Panc1 (cell line): Measurements from ENCODE around the gene SST. TPM values are rescaled to one million over a fixed set of nuclear protein-coding genes. Genes with fewer than 3 reads are reported as not detected.

Experiments
- ATAC-seq: fragments of 200-7000 bp; cut with Tn5 transposase; 2 replicates; pipeline ENCODE4 v1.9.1; 2020; ENCODE audit warnings: mild to moderate bottlenecking, moderate library complexity
- BruUV-seq: library from RNA; stranded (reverse); fragments of 400-500 nt; replicated peaks from 2 replicates; lab custom pipeline; 2021; lab: Mats Ljungman, UMichigan
- CTCF ChIA-PET: fragments of 300-600 bp; sonication (Branson Sonifier 250); formaldehyde crosslinking; loops from one replicate; lab custom pipeline; 2022; ENCODE audit warnings: antibody characterized with exemption; lab: Charles Lee
- POLR2A ChIA-PET: fragments of 300-600 bp; sonication (Branson Sonifier 250); formaldehyde crosslinking; loops from one replicate; lab custom pipeline; 2022; ENCODE audit warnings: antibody characterized with exemption; lab: Charles Lee
- DNase-seq: peaks from one replicate; pipeline ENCODE4 v3.0.0-alpha.2; 2010; ENCODE audit warnings: low read depth, low spot score
- H3K27ac ChIP-seq: 2 replicates; pipeline ENCODE4 v1.5.1; 2011; ENCODE audit warnings: mild to moderate bottlenecking, low read length, inconsistent platforms
- H3K27me3 ChIP-seq: fragments of 200-500 bp; sonication (Bioruptor generic); 2 replicates; pipeline ENCODE4 v1.6.0; 2014; ENCODE audit warnings: low read length, inconsistent platforms; ENCODE audit not compliant: control insufficient read depth, insufficient read depth
- H3K36me3 ChIP-seq: fragments of 200-500 bp; sonication (Bioruptor generic); 2 replicates; pipeline ENCODE4 v1.5.1; 2014; ENCODE audit warnings: inconsistent platforms, mild to moderate bottlenecking, low read length, moderate library complexity; ENCODE audit not compliant: control insufficient read depth, insufficient read depth
- H3K4me1 ChIP-seq: 2 replicates; pipeline ENCODE4 v1.5.1; 2011; ENCODE audit warnings: inconsistent platforms, mild to moderate bottlenecking, low read length, moderate library complexity; ENCODE audit not compliant: control insufficient read depth, insufficient read depth
- H3K4me3 ChIP-seq, 2 experiments: 2 replicates each; pipeline ENCODE4 v1.5.1; 2011 to 2012; ENCODE audit warnings: low read depth in 2 of 2, low read length in 2 of 2, mild to moderate bottlenecking in 2 of 2, inconsistent platforms in 1 of 2, moderate library complexity in 1 of 2
- H3K9me3 ChIP-seq: fragments of 200-500 bp; sonication (Bioruptor generic); 2 replicates; pipeline ENCODE4 v1.5.1; 2014; ENCODE audit warnings: low read depth, mild to moderate bottlenecking, inconsistent platforms, low read length, moderate library complexity; ENCODE audit not compliant: control insufficient read depth, insufficient read depth
- CTCF ChIP-seq: fragments of 450-650 bp; IDR thresholded peaks from 2 replicates; pipeline ENCODE4 v1.5.1; 2017; ENCODE audit warnings: mild to moderate bottlenecking
- POLR2AphosphoS5 ChIP-seq: IDR thresholded peaks from 2 replicates; pipeline ENCODE4 v1.6.1; 2012; ENCODE audit warnings: mild to moderate bottlenecking, low read depth, low read length, moderate library complexity
- REST ChIP-seq, 2 experiments: IDR thresholded peaks; 2 replicates each; pipeline ENCODE4 v1.6.1; 2011 to 2012; ENCODE audit warnings: low read depth in 2 of 2, control low read depth in 1 of 2, low read length in 1 of 2, mild to moderate bottlenecking in 1 of 2, moderate library complexity in 1 of 2; ENCODE audit not compliant: insufficient read depth in 1 of 2
- SIN3A ChIP-seq: IDR thresholded peaks from 2 replicates; pipeline ENCODE4 v1.6.1; 2012; ENCODE audit warnings: low read depth, mild to moderate bottlenecking, low read length, moderate library complexity, borderline replicate concordance; ENCODE audit not compliant: insufficient read depth
- TCF7L2 ChIP-seq: IDR thresholded peaks from 2 replicates; pipeline ENCODE4 v1.6.1; 2011; ENCODE audit warnings: mild to moderate bottlenecking, low read depth, low read length, inconsistent platforms
- in situ Hi-C: cut with HindIII; loops from 2 replicates; pipeline ENCODE4 v1.10.0; 2016; ENCODE audit warnings: low sequenced_read_pairs, low pct_unique_long_range_greater_than_20kb
- intact Hi-C: fragments of 100-400 bp; cut with micrococcal nuclease; formaldehyde crosslinking; loops from one replicate; pipeline ENCODE4 v1.10.0; 2022; ENCODE audit not compliant: unreplicated experiment
- total RNA-seq: library from RNA; stranded (reverse); gene quantifications from one replicate; pipeline ENCODE4 v1.2.1, GENCODE V29; 2021; ENCODE audit not compliant: unreplicated experiment

Gene SST
- total RNA-seq, 1 experiment from 2014 or later: not detected

DNA sequence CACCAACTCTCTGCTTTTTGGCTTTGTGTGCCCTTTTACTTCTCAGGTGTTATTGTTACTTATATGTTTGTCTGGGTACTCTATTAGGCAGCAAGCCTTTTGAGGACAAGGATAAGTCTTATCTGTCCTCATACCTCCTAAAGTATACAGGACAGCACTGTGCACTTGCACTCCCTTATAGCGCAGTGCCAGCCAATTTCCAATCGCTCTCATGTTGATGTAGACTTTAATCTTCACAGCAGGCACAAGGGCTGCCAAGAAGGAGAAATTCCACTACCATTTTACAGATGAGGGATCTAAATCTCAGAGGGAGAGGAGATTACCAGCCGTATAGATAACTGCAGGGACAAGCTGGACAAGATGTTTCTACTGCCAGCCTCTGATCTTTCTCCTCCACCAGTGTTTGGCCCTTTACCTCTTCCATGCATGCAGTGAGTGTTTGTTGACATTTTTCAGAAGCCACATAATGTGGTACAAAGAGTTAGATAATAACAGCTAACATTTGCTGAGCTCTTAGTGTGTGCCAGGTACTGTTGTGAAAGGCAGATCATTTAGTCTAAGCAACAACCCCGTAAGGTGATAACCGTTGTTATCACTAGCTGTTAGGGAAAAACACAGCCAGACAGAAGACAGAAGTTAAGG lies 30.1 kb downstream of the SST start:
- ChIA-PET POLR2A (no interaction called here), CTCF (no interaction called here)

GRCh38 chr3:187636528-187636927 lies 33.7 kb downstream of the SST start:
- ChIA-PET POLR2A (no interaction called here), CTCF (no interaction called here)
- BruUV-seq: no TSS peak
- no peak overlapping the region for H3K27ac ChIP-seq
- intact Hi-C loops (no loop called here), in situ Hi-C loops (no loop called here)
- no peaks in the 10 kb centered on the region for H3K9me3 ChIP-seq
- no peak for DNase-seq
- H3K36me3 ChIP-seq: no peaks in the 10 kb centered on the region
- no peaks in the 10 kb centered on the region for H3K4me1 ChIP-seq
- ATAC-seq: no peak
- no peak for TF ChIP-seq TCF7L2
- no peak overlapping the region for H3K4me3 ChIP-seq
- H3K27me3 ChIP-seq: no peaks in the 10 kb centered on the region

More for the DNA sequence above, 30.1 kb downstream of the SST start:
- Histone ChIP-seq H3K4me1 (no peaks in the 10 kb centered on the region), H3K36me3 (no peaks in the 10 kb centered on the region), H3K4me3 (no peak overlapping the region), H3K9me3 (no peaks in the 10 kb centered on the region), H3K27ac (no peak overlapping the region), H3K27me3 (no peaks in the 10 kb centered on the region)
- in situ Hi-C loops (no loop called here), intact Hi-C loops (no loop called here)
- TF ChIP-seq TCF7L2 (no peak; the same call in 1 of the 2 replicates), CTCF (no peak), REST (IDR thresholded peaks at IDR 0.05; ENCODE audit: insufficient read depth in 1 of 2, low read depth in 2 of 2, low read length in 1 of 2) (no peak), POLR2AphosphoS5 (no peak), SIN3A (no peak)
- ATAC-seq: no peak
- no peak for DNase-seq
- no TSS peak for BruUV-seq

DNA sequence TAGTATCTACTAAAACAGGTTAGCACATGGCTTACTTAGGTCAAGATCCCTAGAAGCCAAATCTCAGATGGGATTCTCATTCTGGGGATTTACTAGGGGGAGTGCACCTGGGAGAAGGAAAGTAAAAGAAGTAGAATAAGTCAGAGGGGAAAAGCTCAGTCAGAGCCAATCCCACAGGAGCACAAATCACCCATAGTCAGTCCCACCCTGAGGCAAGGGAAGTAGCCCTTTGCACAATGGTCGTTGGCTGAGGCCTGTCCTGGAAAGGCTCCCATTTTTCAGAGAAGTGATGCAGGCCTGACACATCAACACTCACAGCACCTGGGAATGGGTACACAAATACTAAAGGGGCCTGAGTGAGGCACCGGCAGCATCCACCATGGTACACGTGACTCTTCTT lies 39.8 kb downstream of the SST start:
- ChIA-PET CTCF (no interaction called here), POLR2A (no interaction called here)
- no TSS peak for BruUV-seq

More for the DNA sequence above, 39.8 kb downstream of the SST start:
- no peak overlapping the region for H3K27ac ChIP-seq
- ATAC-seq: no peak
- no peaks in the 10 kb centered on the region for H3K36me3 ChIP-seq
- no peaks in the 10 kb centered on the region for H3K4me1 ChIP-seq
- H3K27me3 ChIP-seq: no peaks in the 10 kb centered on the region
- no peak overlapping the region for H3K4me3 ChIP-seq
- no peak for TF ChIP-seq SIN3A
- TF ChIP-seq TCF7L2: no peak
- no peak for TF ChIP-seq CTCF
- TF ChIP-seq REST (IDR thresholded peaks at IDR 0.05; ENCODE audit: insufficient read depth in 1 of 2, low read depth in 2 of 2, low read length in 1 of 2): no peak
- TF ChIP-seq POLR2AphosphoS5: no peak
- in situ Hi-C loops (no loop called here), intact Hi-C loops (no loop called here)
- DNase-seq: no peak
- no peaks in the 10 kb centered on the region for H3K9me3 ChIP-seq
